ENCODE results near the gene IGF1R.

IGF1R gene

DNA sequence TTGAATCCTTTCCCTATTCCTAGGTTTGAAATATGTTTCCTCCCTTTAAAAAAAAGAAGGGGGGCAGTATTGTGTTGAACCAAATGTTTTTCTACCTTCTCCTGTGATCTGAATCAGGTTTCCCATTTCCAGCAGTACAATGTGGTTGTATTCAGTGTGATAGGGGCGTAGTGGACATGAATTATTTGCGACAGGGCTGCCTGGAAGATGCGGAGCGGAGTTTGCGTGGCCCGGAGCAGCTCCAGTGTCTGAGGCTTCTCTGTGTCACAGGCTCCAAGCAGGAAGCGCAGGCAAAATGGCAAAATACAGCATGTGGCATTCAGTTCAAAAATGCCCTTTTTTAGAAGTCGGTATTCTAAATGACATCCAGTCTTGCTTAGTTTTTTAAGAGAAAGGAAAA, 204.8 kb downstream of the IGF1R start:
- no peaks in the 10 kb centered on the region for H3K9me3 ChIP-seq (replicated peaks; ENCODE audit: low read length)
- peaks cover 67% of the 10 kb centered on the region for H3K4me1 ChIP-seq (ENCODE audit: control insufficient read depth, insufficient read depth, low read length)
- H3K4me3 ChIP-seq (ENCODE audit: low read length): peak overlapping the region; percentile 75
- peak overlapping the region; percentile 89 for H3K9ac ChIP-seq (ENCODE audit: low read depth, low read length)
- H3K4me2 ChIP-seq (ENCODE audit: low read length): peak overlapping the region; percentile 97
- H3K36me3 ChIP-seq (ENCODE audit: insufficient read depth, low read length): no peaks in the 10 kb centered on the region
- H3K27me3 ChIP-seq (ENCODE audit: control insufficient read depth, insufficient read depth, low read length): no peaks in the 10 kb centered on the region

- Histone ChIP-seq H3K27me3 (ENCODE audit: control insufficient read depth, insufficient read depth, low read length) (no peaks in the 10 kb centered on the region), H3K4me3 (ENCODE audit: low read length) (peak overlapping the region; percentile 31), H3K9me3 (replicated peaks; ENCODE audit: low read length) (no peaks in the 10 kb centered on the region), H3K4me2 (ENCODE audit: low read length) (peak overlapping the region; percentile 97), H3K9ac (ENCODE audit: low read depth, low read length) (peak overlapping the region; percentile 89), H3K4me1 (ENCODE audit: control insufficient read depth, insufficient read depth, low read length) (peaks cover 74% of the 10 kb centered on the region), H3K36me3 (ENCODE audit: insufficient read depth, low read length) (no peaks in the 10 kb centered on the region)
Observed at GRCh38 chr15:98853617-98854420, 205.5 kb downstream of the IGF1R start.

GRCh38 chr15:98854496-98854895, 206.2 kb downstream of the IGF1R start:
- H3K9ac ChIP-seq (ENCODE audit: low read depth, low read length): peak overlapping the region; percentile 89
- peak overlapping the region; percentile 97 for H3K4me2 ChIP-seq (ENCODE audit: low read length)
- H3K27me3 ChIP-seq (ENCODE audit: control insufficient read depth, insufficient read depth, low read length): no peaks in the 10 kb centered on the region
- H3K9me3 ChIP-seq (replicated peaks; ENCODE audit: low read length): no peaks in the 10 kb centered on the region
- H3K36me3 ChIP-seq (ENCODE audit: insufficient read depth, low read length): no peaks in the 10 kb centered on the region
- H3K4me3 ChIP-seq (ENCODE audit: low read length): no peak overlapping the region
- H3K4me1 ChIP-seq (ENCODE audit: control insufficient read depth, insufficient read depth, low read length): peaks cover 78% of the 10 kb centered on the region

- Histone ChIP-seq H3K4me3 (ENCODE audit: low read length) (peak overlapping the region; percentile 18), H3K36me3 (ENCODE audit: insufficient read depth, low read length) (no peaks in the 10 kb centered on the region), H3K4me1 (ENCODE audit: control insufficient read depth, insufficient read depth, low read length) (peaks cover 81% of the 10 kb centered on the region), H3K27me3 (ENCODE audit: control insufficient read depth, insufficient read depth, low read length) (no peaks in the 10 kb centered on the region), H3K4me2 (ENCODE audit: low read length) (peak overlapping the region; percentile 97), H3K9me3 (replicated peaks; ENCODE audit: low read length) (no peaks in the 10 kb centered on the region), H3K9ac (ENCODE audit: low read depth, low read length) (peak overlapping the region; percentile 89)
Observed at GRCh38 chr15:98855067-98855814, 206.9 kb downstream of the IGF1R start.

DNA sequence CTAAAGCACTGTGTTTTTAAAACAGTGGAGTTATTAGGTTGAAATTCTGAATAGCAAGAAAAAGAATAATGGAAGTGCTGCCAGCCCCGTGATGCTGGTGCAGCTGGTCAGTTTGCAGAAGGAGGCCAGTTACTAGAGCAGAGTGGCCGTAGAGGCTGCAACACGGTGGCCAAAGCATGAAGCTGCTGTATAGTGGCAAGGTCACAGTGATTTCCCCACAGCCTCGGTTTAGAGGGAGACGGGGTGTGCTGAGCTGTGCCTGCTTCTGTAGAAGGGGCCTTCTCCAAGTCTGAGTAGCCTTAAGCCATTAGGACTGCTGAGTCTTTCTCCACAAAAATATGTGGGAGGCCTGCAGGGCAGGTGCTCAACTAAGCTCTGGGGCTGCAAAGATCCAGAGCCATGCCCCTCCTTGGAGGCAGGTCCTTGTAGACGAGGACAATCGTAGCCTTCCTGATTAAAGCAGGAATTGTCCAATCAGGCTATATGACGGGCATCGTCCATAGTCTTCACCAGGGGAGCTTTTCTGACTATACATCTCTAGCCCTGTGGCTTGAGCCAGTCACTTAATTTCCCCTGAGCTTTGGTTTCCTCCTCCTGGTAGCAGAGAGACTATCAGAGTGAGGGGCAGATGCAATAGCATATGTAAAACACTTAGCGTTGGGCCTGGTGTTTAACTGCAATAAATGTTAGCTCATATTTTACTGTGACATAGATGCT, 207.6 kb downstream of the IGF1R start:
- peak overlapping the region; percentile 56 for H3K4me2 ChIP-seq (ENCODE audit: low read length)
- peak overlapping the region; percentile 18 for H3K4me3 ChIP-seq (ENCODE audit: low read length)
- peak overlapping the region; percentile 89 for H3K9ac ChIP-seq (ENCODE audit: low read depth, low read length)
- H3K36me3 ChIP-seq (ENCODE audit: insufficient read depth, low read length): no peaks in the 10 kb centered on the region
- H3K4me1 ChIP-seq (ENCODE audit: control insufficient read depth, insufficient read depth, low read length): peaks cover 80% of the 10 kb centered on the region
- no peaks in the 10 kb centered on the region for H3K27me3 ChIP-seq (ENCODE audit: control insufficient read depth, insufficient read depth, low read length)
- H3K9me3 ChIP-seq (replicated peaks; ENCODE audit: low read length): no peaks in the 10 kb centered on the region

DNA sequence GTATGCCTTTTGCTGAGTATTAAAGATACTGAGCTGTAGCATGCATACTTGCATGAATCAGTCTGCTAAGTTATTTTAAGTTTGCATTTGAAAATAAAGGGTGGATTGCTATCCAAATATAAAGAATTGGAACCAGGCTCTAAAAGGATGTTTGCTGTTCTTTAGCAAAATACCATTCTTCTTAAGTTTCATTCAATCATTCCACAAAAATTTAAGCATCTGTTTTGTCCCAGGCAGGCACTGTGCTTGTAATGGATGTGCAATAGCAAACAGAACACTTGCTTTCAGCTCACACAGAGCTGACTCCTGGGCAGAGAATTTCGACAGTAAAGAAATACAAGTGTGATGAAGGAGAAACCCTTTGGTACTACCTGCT, 208.2 kb downstream of the IGF1R start:
- Histone ChIP-seq H3K27me3 (ENCODE audit: control insufficient read depth, insufficient read depth, low read length) (no peaks in the 10 kb centered on the region), H3K4me1 (ENCODE audit: control insufficient read depth, insufficient read depth, low read length) (peaks cover 74% of the 10 kb centered on the region), H3K9me3 (replicated peaks; ENCODE audit: low read length) (no peaks in the 10 kb centered on the region), H3K9ac (ENCODE audit: low read depth, low read length) (peak overlapping the region; percentile 89), H3K4me3 (ENCODE audit: low read length) (peak overlapping the region; percentile 19), H3K36me3 (ENCODE audit: insufficient read depth, low read length) (no peaks in the 10 kb centered on the region), H3K4me2 (ENCODE audit: low read length) (peak overlapping the region; percentile 71)

GRCh38 chr15:98858610-98859023, 210.3 kb downstream of the IGF1R start:
- Histone ChIP-seq H3K36me3 (ENCODE audit: insufficient read depth, low read length) (no peaks in the 10 kb centered on the region), H3K27me3 (ENCODE audit: control insufficient read depth, insufficient read depth, low read length) (no peaks in the 10 kb centered on the region), H3K9me3 (replicated peaks; ENCODE audit: low read length) (no peaks in the 10 kb centered on the region), H3K4me1 (ENCODE audit: control insufficient read depth, insufficient read depth, low read length) (peaks cover 67% of the 10 kb centered on the region), H3K4me3 (ENCODE audit: low read length) (no peak overlapping the region), H3K4me2 (ENCODE audit: low read length) (no peak overlapping the region), H3K9ac (ENCODE audit: low read depth, low read length) (peak overlapping the region; percentile 1)

DNA sequence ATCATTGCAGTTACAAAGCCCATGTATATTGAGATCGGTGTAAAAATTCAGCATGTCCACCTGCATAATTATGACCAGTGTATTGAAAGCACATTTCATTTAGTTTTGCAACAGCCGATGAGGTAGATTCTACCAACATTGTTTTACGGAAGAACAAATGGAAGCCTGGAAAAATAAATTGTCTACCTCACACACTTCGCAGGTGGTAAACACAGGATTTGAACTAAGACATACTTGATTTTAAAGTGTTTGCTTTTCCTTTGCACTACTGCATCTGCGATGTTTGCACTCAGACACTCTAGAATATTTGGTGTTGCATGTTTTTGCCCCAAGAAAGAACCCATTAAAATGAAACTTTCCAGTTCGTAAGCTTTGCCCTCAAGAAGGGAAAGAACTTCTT, 210.8 kb downstream of the IGF1R start:
- H3K9ac ChIP-seq (ENCODE audit: low read depth, low read length): no peak overlapping the region
- no peak overlapping the region for H3K4me2 ChIP-seq (ENCODE audit: low read length)
- no peaks in the 10 kb centered on the region for H3K9me3 ChIP-seq (replicated peaks; ENCODE audit: low read length)
- H3K36me3 ChIP-seq (ENCODE audit: insufficient read depth, low read length): no peaks in the 10 kb centered on the region
- H3K27me3 ChIP-seq (ENCODE audit: control insufficient read depth, insufficient read depth, low read length): no peaks in the 10 kb centered on the region
- H3K4me3 ChIP-seq (ENCODE audit: low read length): no peak overlapping the region
- peaks cover 62% of the 10 kb centered on the region for H3K4me1 ChIP-seq (ENCODE audit: control insufficient read depth, insufficient read depth, low read length)

GRCh38 chr15:98860281-98861041, 212.1 kb downstream of the IGF1R start:
- peak overlapping the region; percentile 0 for H3K9ac ChIP-seq (ENCODE audit: low read depth, low read length)
- H3K4me1 ChIP-seq (ENCODE audit: control insufficient read depth, insufficient read depth, low read length): peaks cover 49% of the 10 kb centered on the region
- H3K36me3 ChIP-seq (ENCODE audit: insufficient read depth, low read length): no peaks in the 10 kb centered on the region
- no peaks in the 10 kb centered on the region for H3K9me3 ChIP-seq (replicated peaks; ENCODE audit: low read length)
- no peak overlapping the region for H3K4me2 ChIP-seq (ENCODE audit: low read length)
- no peaks in the 10 kb centered on the region for H3K27me3 ChIP-seq (ENCODE audit: control insufficient read depth, insufficient read depth, low read length)
- H3K4me3 ChIP-seq (ENCODE audit: low read length): no peak overlapping the region

- Histone ChIP-seq H3K4me3 (ENCODE audit: low read length) (no peak overlapping the region), H3K9ac (ENCODE audit: low read depth, low read length) (no peak overlapping the region), H3K4me2 (ENCODE audit: low read length) (no peak overlapping the region), H3K27me3 (ENCODE audit: control insufficient read depth, insufficient read depth, low read length) (no peaks in the 10 kb centered on the region), H3K4me1 (ENCODE audit: control insufficient read depth, insufficient read depth, low read length) (peaks cover 41% of the 10 kb centered on the region), H3K36me3 (ENCODE audit: insufficient read depth, low read length) (no peaks in the 10 kb centered on the region), H3K9me3 (replicated peaks; ENCODE audit: low read length) (no peaks in the 10 kb centered on the region)
Observed at GRCh38 chr15:98861188-98861587, 212.8 kb downstream of the IGF1R start.

GRCh38 chr15:98863983-98864382, 215.6 kb downstream of the IGF1R start:
- Histone ChIP-seq H3K9ac (ENCODE audit: low read depth, low read length) (no peak overlapping the region), H3K4me2 (ENCODE audit: low read length) (no peak overlapping the region), H3K4me1 (ENCODE audit: control insufficient read depth, insufficient read depth, low read length) (peaks cover 22% of the 10 kb centered on the region), H3K27me3 (ENCODE audit: control insufficient read depth, insufficient read depth, low read length) (no peaks in the 10 kb centered on the region), H3K36me3 (ENCODE audit: insufficient read depth, low read length) (no peaks in the 10 kb centered on the region), H3K4me3 (ENCODE audit: low read length) (no peak overlapping the region), H3K9me3 (replicated peaks; ENCODE audit: low read length) (no peaks in the 10 kb centered on the region)

Data from skeletal muscle satellite cell (primary cell).